ENCODE results near the gene MNDA. TPM values are rescaled to one million over a fixed set of nuclear protein-coding genes. Genes with fewer than 3 reads are reported as not detected.

MNDA gene
- total RNA-seq, 1 donor from 2014 or later = not detected

GRCh38 chr1:158798531-158798930 is 32.6 kb upstream of the MNDA start:
- H3K27ac ChIP-seq = no peak overlapping the region
- H3K9me3 ChIP-seq (ENCODE audit: low read depth) = no peaks in the 10 kb centered on the region
- peaks cover 2% of the 10 kb centered on the region for H3K27me3 Mint-ChIP-seq (ENCODE audit: insufficient read depth, low read depth)
- no peaks in the 10 kb centered on the region for H3K79me2 ChIP-seq (ENCODE audit: low read depth)
- no peaks in the 10 kb centered on the region for H3K36me3 Mint-ChIP-seq
- no peak overlapping the region for H2AFZ ChIP-seq (replicated peaks)
- no peak overlapping the region for H3K9ac ChIP-seq
- H3K36me3 ChIP-seq = no peaks in the 10 kb centered on the region
- no peak overlapping the region for H3K4me2 ChIP-seq
- no peaks in the 10 kb centered on the region for H3K27me3 ChIP-seq
- no peaks in the 10 kb centered on the region for H4K20me1 ChIP-seq (ENCODE audit: low read depth)
- no peak overlapping the region for H3K27ac Mint-ChIP-seq
- peaks cover 9% of the 10 kb centered on the region for H3K4me1 Mint-ChIP-seq
- no peak overlapping the region for H3K4me3 ChIP-seq
- H3F3A ChIP-seq (ENCODE audit: low read depth) = no peaks in the 10 kb centered on the region
- TF ChIP-seq CTCF (IDR thresholded peaks at IDR 0.05) (peak; percentile 20), EZH2phosphoT487 (IDR thresholded peaks at IDR 0.05) (no peak)
- H3K4me1 ChIP-seq = no peaks in the 10 kb centered on the region
- no peak overlapping the region for H3K4me3 Mint-ChIP-seq
- no peaks in the 10 kb centered on the region for H3K9me3 Mint-ChIP-seq
- DNase-seq (ENCODE audit: low spot score) = no peak

GRCh38 chr1:158799689-158800088 is 31.5 kb upstream of the MNDA start:
- Histone ChIP-seq H3F3A (ENCODE audit: low read depth) (no peaks in the 10 kb centered on the region), H2AFZ (replicated peaks) (no peak overlapping the region), H3K27ac (no peak overlapping the region), H3K27me3 (no peaks in the 10 kb centered on the region), H3K79me2 (ENCODE audit: low read depth) (no peaks in the 10 kb centered on the region), H3K9me3 (ENCODE audit: low read depth) (no peaks in the 10 kb centered on the region), H3K9ac (no peak overlapping the region), H3K4me1 (no peaks in the 10 kb centered on the region), H3K36me3 (no peaks in the 10 kb centered on the region), H3K4me2 (no peak overlapping the region), H3K4me3 (no peak overlapping the region), H4K20me1 (ENCODE audit: low read depth) (no peaks in the 10 kb centered on the region)
- no peaks in the 10 kb centered on the region for H3K9me3 Mint-ChIP-seq
- no peak for TF ChIP-seq EZH2 (IDR thresholded peaks at IDR 0.05)
- no peak for TF ChIP-seq CTCF (IDR thresholded peaks at IDR 0.05)
- no peak for TF ChIP-seq EZH2phosphoT487 (IDR thresholded peaks at IDR 0.05)
- no peaks in the 10 kb centered on the region for H3K27me3 Mint-ChIP-seq (ENCODE audit: insufficient read depth, low read depth)
- H3K27ac Mint-ChIP-seq = no peak overlapping the region
- no peaks in the 10 kb centered on the region for H3K36me3 Mint-ChIP-seq
- no peak overlapping the region for H3K4me3 Mint-ChIP-seq
- no peak for DNase-seq (ENCODE audit: low spot score)
- peaks cover under 1% of the 10 kb centered on the region for H3K4me1 Mint-ChIP-seq

GRCh38 chr1:158800526-158800925 is 30.6 kb upstream of the MNDA start:
- no peaks in the 10 kb centered on the region for H3F3A ChIP-seq (ENCODE audit: low read depth)
- H3K4me3 ChIP-seq = no peak overlapping the region
- H3K27me3 ChIP-seq = no peaks in the 10 kb centered on the region
- H3K9me3 ChIP-seq (ENCODE audit: low read depth) = no peaks in the 10 kb centered on the region
- no peak for TF ChIP-seq EZH2 (IDR thresholded peaks at IDR 0.05)
- TF ChIP-seq EZH2phosphoT487 (IDR thresholded peaks at IDR 0.05) = no peak
- TF ChIP-seq CTCF (IDR thresholded peaks at IDR 0.05) = no peak
- H3K4me1 ChIP-seq = no peaks in the 10 kb centered on the region
- Mint-ChIP-seq H3K27me3 (ENCODE audit: insufficient read depth, low read depth) (no peaks in the 10 kb centered on the region), H3K36me3 (no peaks in the 10 kb centered on the region), H3K27ac (no peak overlapping the region), H3K4me3 (no peak overlapping the region), H3K9me3 (no peaks in the 10 kb centered on the region), H3K4me1 (no peaks in the 10 kb centered on the region)
- no peaks in the 10 kb centered on the region for H3K79me2 ChIP-seq (ENCODE audit: low read depth)
- no peak for DNase-seq (ENCODE audit: low spot score)
- no peak overlapping the region for H3K27ac ChIP-seq
- no peak overlapping the region for H3K4me2 ChIP-seq
- H3K36me3 ChIP-seq = no peaks in the 10 kb centered on the region
- H2AFZ ChIP-seq (replicated peaks) = no peak overlapping the region
- no peaks in the 10 kb centered on the region for H4K20me1 ChIP-seq (ENCODE audit: low read depth)
- H3K9ac ChIP-seq = no peak overlapping the region

GRCh38 chr1:158801396-158801795 is 29.8 kb upstream of the MNDA start:
- Mint-ChIP-seq H3K36me3 (no peaks in the 10 kb centered on the region), H3K4me1 (no peaks in the 10 kb centered on the region), H3K27me3 (ENCODE audit: insufficient read depth, low read depth) (no peaks in the 10 kb centered on the region), H3K9me3 (no peaks in the 10 kb centered on the region), H3K27ac (no peak overlapping the region), H3K4me3 (no peak overlapping the region)
- no peak for TF ChIP-seq CTCF (IDR thresholded peaks at IDR 0.05)
- no peak for TF ChIP-seq EZH2 (IDR thresholded peaks at IDR 0.05)
- no peak for TF ChIP-seq EZH2phosphoT487 (IDR thresholded peaks at IDR 0.05)
- no peak for DNase-seq (ENCODE audit: low spot score)
- no peaks in the 10 kb centered on the region for H3K4me1 ChIP-seq
- H2AFZ ChIP-seq (replicated peaks) = peak overlapping the region; percentile 14
- no peak overlapping the region for H3K9ac ChIP-seq
- no peaks in the 10 kb centered on the region for H3K9me3 ChIP-seq (ENCODE audit: low read depth)
- H3K27ac ChIP-seq = no peak overlapping the region
- H3K27me3 ChIP-seq = no peaks in the 10 kb centered on the region
- H3K4me2 ChIP-seq = no peak overlapping the region
- no peaks in the 10 kb centered on the region for H3F3A ChIP-seq (ENCODE audit: low read depth)
- no peaks in the 10 kb centered on the region for H4K20me1 ChIP-seq (ENCODE audit: low read depth)
- no peak overlapping the region for H3K4me3 ChIP-seq
- no peaks in the 10 kb centered on the region for H3K36me3 ChIP-seq
- no peaks in the 10 kb centered on the region for H3K79me2 ChIP-seq (ENCODE audit: low read depth)

Data from neural progenitor cell (in vitro differentiated cells).